ENCODE results near the gene MVB12B.

DNA sequence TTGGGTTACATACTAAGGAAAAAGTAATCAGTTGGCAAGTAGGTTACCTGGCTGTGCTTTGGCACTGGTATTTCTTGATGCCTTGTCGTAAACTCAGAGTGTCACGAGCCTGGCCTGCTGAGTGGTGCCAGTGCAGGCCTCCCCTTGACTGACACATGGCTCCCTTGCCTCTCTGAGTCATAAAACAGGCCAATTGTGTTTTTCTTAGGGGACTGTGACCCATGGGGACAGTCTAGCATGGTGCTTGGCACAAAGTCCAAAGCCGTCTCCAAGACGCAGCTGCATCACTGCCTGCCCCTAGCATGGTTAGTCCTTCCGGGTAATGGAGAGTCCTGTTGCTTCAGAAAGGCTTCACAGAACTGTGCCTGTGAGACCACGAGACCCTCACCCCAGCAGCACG, 132.5 kb downstream of the MVB12B start:
- no peak for TF ChIP-seq CTCF (IDR thresholded peaks at IDR 0.05)
- no peak for TF ChIP-seq POLR2A (IDR thresholded peaks at IDR 0.05)
